Dendritic cell treated with granulocyte-macrophage colony-stimulating factor and Interleukin-4, amounts not matched to agents 40 ng/mL and 50 ng/mL, for 4 days (primary cell): ENCODE measurements around the gene DNAH8.

Source experiments
- H3K27ac Mint-ChIP-seq: one replicate; pipeline ENCODE4 v1.8.0; 2022; ENCODE audit warnings: mild to moderate bottlenecking, mixed read lengths
- H3K27me3 Mint-ChIP-seq: one replicate; pipeline ENCODE4 v1.8.0; 2022; ENCODE audit warnings: mild to moderate bottlenecking, mixed read lengths
- H3K36me3 Mint-ChIP-seq: one replicate; pipeline ENCODE4 v1.8.0; 2022; ENCODE audit warnings: low read depth, mixed read lengths
- H3K4me1 Mint-ChIP-seq: one replicate; pipeline ENCODE4 v1.8.0; 2022; ENCODE audit warnings: low read depth, mixed read lengths
- H3K4me3 Mint-ChIP-seq: one replicate; pipeline ENCODE4 v1.8.0; 2022; ENCODE audit warnings: mild to moderate bottlenecking, moderate library complexity, mixed read lengths
- H3K9me3 Mint-ChIP-seq: one replicate; pipeline ENCODE4 v1.8.0; 2022; ENCODE audit warnings: mixed read lengths
- intact Hi-C: fragments of 100-400 bp; cut with micrococcal nuclease; formaldehyde crosslinking; loops from one replicate; pipeline ENCODE4 v1.15.0; 2022

The DNAH8 gene

GRCh38 chr6:38715016-38715689 is at the start of gene DNAH8:
DNAH8 (plus strand) TSS chr6:38715311; CDS start chr6:38722810, 7,499 bp downstream.
- peaks cover 45% of the 10 kb centered on the region for H3K27me3 Mint-ChIP-seq
- H3K27ac Mint-ChIP-seq, result no peak within 1 kb of the TSS
- peaks cover 16% of the 10 kb centered on the region for H3K4me1 Mint-ChIP-seq
- peak within 1 kb of the TSS; percentile 24 for H3K4me3 Mint-ChIP-seq
- H3K9me3 Mint-ChIP-seq, result peaks cover 5% of the 10 kb centered on the region
- no peaks in the 10 kb centered on the region for H3K36me3 Mint-ChIP-seq
- intact Hi-C loops, result no loop called here

DNA sequence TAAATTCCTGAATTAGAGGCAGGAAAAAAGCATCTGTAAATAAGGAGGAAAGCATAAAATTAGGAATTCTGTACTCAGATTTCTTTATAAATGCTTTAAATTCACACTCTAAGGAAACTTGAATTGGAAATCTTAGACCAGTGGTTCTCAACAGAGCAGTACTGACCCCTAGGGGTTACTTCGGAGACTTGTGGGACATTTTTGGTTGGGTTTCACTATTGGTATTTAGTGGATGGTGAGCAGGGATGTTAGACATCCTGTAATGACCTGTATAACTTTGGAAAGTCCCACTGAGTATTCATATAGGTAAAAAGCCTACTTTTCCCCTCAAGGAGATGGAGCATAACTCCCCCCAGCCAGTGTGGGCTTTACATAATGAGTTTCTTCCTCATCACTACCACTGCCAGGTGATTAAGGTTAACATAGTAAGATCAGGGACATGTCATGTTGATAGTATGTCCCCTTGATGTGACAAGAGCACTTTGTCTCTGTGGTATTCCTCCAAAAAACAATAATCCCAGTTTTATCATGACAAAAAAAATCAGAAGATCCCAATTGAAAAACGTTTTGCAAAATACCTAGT is 43.1 kb upstream of the DNAH8 start:
- Mint-ChIP-seq H3K9me3 (no peaks in the 10 kb centered on the region), H3K27ac (no peak overlapping the region), H3K36me3 (peaks cover 12% of the 10 kb centered on the region), H3K27me3 (peaks cover 2% of the 10 kb centered on the region), H3K4me3 (no peak overlapping the region), H3K4me1 (peaks cover 17% of the 10 kb centered on the region)
- intact Hi-C loops, result no loop called here

DNA sequence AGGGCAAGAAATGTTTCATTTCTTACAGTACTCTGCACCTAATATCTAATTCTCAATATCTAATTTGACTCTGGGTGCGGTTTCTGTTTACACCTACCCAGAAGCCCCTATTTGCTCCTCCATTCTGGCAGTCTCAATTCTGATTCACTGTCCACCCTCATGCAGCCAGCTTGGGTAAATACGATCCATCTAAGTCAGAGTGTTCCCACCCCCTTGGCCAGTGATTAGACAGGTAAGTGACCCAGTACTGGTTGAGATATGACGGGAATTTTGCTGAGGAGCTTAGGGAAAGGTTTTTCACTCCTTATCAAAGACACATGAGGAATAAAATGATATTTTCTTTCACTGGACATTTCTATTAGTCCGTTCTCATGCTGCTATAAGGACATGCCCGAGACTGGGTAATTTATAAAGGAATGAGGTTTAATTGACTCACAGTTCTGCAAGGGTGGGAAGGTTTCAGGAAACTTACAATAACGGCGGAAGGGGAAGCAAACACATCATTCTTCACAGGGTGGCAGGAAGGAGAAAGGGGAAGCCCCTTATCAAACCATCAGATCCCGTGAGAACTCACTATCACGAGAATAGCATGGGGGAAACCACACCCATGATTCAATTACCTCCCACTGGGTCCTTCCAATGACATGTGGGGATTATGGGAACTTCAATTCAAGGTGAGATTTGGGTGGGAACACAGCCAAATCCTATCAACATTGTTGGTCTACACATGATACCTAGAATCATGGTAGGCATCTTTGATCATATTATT is 41.5 kb upstream of the DNAH8 start:
- Mint-ChIP-seq H3K4me3 (no peak overlapping the region), H3K9me3 (no peaks in the 10 kb centered on the region), H3K27me3 (peaks cover 2% of the 10 kb centered on the region), H3K27ac (no peak overlapping the region), H3K36me3 (peaks cover 20% of the 10 kb centered on the region), H3K4me1 (peaks cover 30% of the 10 kb centered on the region)
- intact Hi-C loops, result no loop called here

- peaks cover 36% of the 10 kb centered on the region for H3K36me3 Mint-ChIP-seq
- no peaks in the 10 kb centered on the region for H3K9me3 Mint-ChIP-seq
- no peak overlapping the region for H3K4me3 Mint-ChIP-seq
- no peaks in the 10 kb centered on the region for H3K27me3 Mint-ChIP-seq
- intact Hi-C loops, result no loop called here
- H3K4me1 Mint-ChIP-seq, result peaks cover 32% of the 10 kb centered on the region
- H3K27ac Mint-ChIP-seq, result no peak overlapping the region
Measured at GRCh38 chr6:38676236-38676973, 38.7 kb upstream of the DNAH8 start.

- Mint-ChIP-seq H3K4me1 (peaks cover 39% of the 10 kb centered on the region), H3K27me3 (no peaks in the 10 kb centered on the region), H3K9me3 (no peaks in the 10 kb centered on the region), H3K36me3 (peaks cover 42% of the 10 kb centered on the region), H3K4me3 (no peak overlapping the region), H3K27ac (no peak overlapping the region)
- intact Hi-C loops, result no loop called here
Measured at GRCh38 chr6:38676974-38677544, 38.1 kb upstream of the DNAH8 start.

GRCh38 chr6:38678178-38678760 is 36.8 kb upstream of the DNAH8 start:
- H3K27me3 Mint-ChIP-seq, result no peaks in the 10 kb centered on the region
- intact Hi-C loops, result no loop called here
- no peaks in the 10 kb centered on the region for H3K9me3 Mint-ChIP-seq
- no peak overlapping the region for H3K27ac Mint-ChIP-seq
- peaks cover 40% of the 10 kb centered on the region for H3K4me1 Mint-ChIP-seq
- H3K4me3 Mint-ChIP-seq, result no peak overlapping the region
- peaks cover 53% of the 10 kb centered on the region for H3K36me3 Mint-ChIP-seq

DNA sequence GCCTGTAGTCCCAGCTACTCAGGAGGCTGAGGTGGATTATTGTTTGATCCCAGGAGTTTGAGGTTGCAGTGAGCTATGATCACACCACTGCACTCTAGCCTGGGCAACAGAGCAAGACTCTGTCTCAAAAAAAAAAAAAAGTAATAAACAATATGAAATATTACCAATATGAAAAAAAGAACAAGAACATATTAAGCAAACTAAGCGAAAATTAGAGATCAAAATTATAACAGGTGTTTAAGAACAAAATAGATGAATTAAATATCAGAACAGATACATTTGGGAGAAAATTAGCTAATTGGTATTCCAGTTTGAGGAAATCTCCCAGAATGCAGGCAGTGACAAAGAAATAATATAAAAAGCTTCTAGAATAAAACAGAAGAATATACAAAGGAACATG is 35.4 kb upstream of the DNAH8 start:
- no peak overlapping the region for H3K4me3 Mint-ChIP-seq
- intact Hi-C loops, result no loop called here
- peaks cover 32% of the 10 kb centered on the region for H3K4me1 Mint-ChIP-seq
- peaks cover 64% of the 10 kb centered on the region for H3K36me3 Mint-ChIP-seq
- no peaks in the 10 kb centered on the region for H3K9me3 Mint-ChIP-seq
- H3K27ac Mint-ChIP-seq, result no peak overlapping the region
- H3K27me3 Mint-ChIP-seq, result no peaks in the 10 kb centered on the region

GRCh38 chr6:38681850-38682249 is 33.3 kb upstream of the DNAH8 start:
- Mint-ChIP-seq H3K36me3 (peaks cover 59% of the 10 kb centered on the region), H3K9me3 (no peaks in the 10 kb centered on the region), H3K27me3 (no peaks in the 10 kb centered on the region), H3K27ac (peak overlapping the region; percentile 10), H3K4me3 (no peak overlapping the region), H3K4me1 (peaks cover 24% of the 10 kb centered on the region)
- intact Hi-C loops, result no loop called here

DNA sequence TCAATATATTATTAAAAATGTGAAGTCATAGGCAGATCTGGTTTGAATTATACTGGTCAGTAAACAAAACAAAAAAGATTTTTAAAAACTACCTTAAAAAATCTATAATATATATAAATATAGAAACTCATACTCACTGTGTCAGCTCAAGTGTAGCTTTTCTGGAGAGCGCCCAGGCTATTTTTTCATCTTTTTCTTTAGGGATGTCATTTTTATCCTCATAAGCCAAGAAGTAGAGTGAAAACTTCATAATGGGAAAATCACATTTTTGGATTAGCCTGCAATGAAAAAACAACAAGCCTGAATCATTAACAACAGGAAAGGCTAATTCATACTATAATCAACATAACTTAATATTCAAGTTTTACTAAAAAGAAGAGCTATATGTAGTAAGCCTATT is 30.9 kb upstream of the DNAH8 start:
- H3K27me3 Mint-ChIP-seq, result no peaks in the 10 kb centered on the region
- intact Hi-C loops, result no loop called here
- H3K4me3 Mint-ChIP-seq, result no peak overlapping the region
- H3K9me3 Mint-ChIP-seq, result no peaks in the 10 kb centered on the region
- no peak overlapping the region for H3K27ac Mint-ChIP-seq
- peaks cover 17% of the 10 kb centered on the region for H3K4me1 Mint-ChIP-seq
- H3K36me3 Mint-ChIP-seq, result peaks cover 44% of the 10 kb centered on the region

GRCh38 chr6:38684904-38685303 is 30.2 kb upstream of the DNAH8 start:
- intact Hi-C loops, result no loop called here
- Mint-ChIP-seq H3K4me1 (peaks cover 17% of the 10 kb centered on the region), H3K27ac (no peak overlapping the region), H3K36me3 (peaks cover 42% of the 10 kb centered on the region), H3K27me3 (no peaks in the 10 kb centered on the region), H3K9me3 (no peaks in the 10 kb centered on the region), H3K4me3 (no peak overlapping the region)

- H3K4me1 Mint-ChIP-seq, result peaks cover 15% of the 10 kb centered on the region
- H3K27ac Mint-ChIP-seq, result no peak overlapping the region
- intact Hi-C loops, result no loop called here
- no peak overlapping the region for H3K4me3 Mint-ChIP-seq
- H3K36me3 Mint-ChIP-seq, result peaks cover 34% of the 10 kb centered on the region
- no peaks in the 10 kb centered on the region for H3K27me3 Mint-ChIP-seq
- H3K9me3 Mint-ChIP-seq, result no peaks in the 10 kb centered on the region
Measured at GRCh38 chr6:38686270-38687042, 28.7 kb upstream of the DNAH8 start.

GRCh38 chr6:38687043-38687353 is 28.1 kb upstream of the DNAH8 start:
- no peak overlapping the region for H3K4me3 Mint-ChIP-seq
- H3K36me3 Mint-ChIP-seq, result peaks cover 30% of the 10 kb centered on the region
- H3K9me3 Mint-ChIP-seq, result no peaks in the 10 kb centered on the region
- H3K27ac Mint-ChIP-seq, result no peak overlapping the region
- intact Hi-C loops, result no loop called here
- H3K27me3 Mint-ChIP-seq, result no peaks in the 10 kb centered on the region
- H3K4me1 Mint-ChIP-seq, result peaks cover 10% of the 10 kb centered on the region

DNA sequence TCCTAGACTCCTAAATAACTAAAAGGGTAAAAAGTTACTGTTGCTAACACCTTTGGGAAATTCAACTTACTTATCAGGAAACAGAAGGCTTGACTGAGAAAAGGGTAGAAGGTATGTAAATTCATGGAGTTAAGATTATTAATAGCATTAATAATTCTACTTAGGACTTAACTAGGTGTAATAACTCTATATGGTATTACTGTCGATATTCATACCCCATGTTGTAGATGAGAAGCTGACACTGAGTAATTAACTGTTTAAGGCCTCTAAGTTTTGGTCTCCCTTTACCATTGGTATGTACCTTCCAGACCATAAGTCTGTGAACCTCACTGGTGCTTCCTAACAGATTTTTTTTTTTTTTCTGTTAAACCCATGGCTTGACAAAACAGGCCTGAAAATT is 27.6 kb upstream of the DNAH8 start:
- intact Hi-C loops, result no loop called here
- H3K27me3 Mint-ChIP-seq, result no peaks in the 10 kb centered on the region
- H3K4me1 Mint-ChIP-seq, result peaks cover 8% of the 10 kb centered on the region
- peaks cover 25% of the 10 kb centered on the region for H3K36me3 Mint-ChIP-seq
- no peak overlapping the region for H3K27ac Mint-ChIP-seq
- no peaks in the 10 kb centered on the region for H3K9me3 Mint-ChIP-seq
- H3K4me3 Mint-ChIP-seq, result no peak overlapping the region
